Type B pancreatic cell (in vitro differentiated cells): ENCODE data around the gene OGFOD3. TPM values are rescaled to one million over a fixed set of nuclear protein-coding genes. Genes with fewer than 3 reads are reported as not detected.
"Not testable (repeated sequence)": the region's sequence is repeated elsewhere in the genome, so short reads cannot be mapped to it uniquely, and the experiment has no call there.

ENCODE experiments used
- DNase-seq: peaks from one replicate; pipeline ENCODE4 v3.0.0; 2021; ENCODE audit warnings: mixed read lengths; ENCODE audit not compliant: unreplicated experiment; ENCODE audit errors: extremely low spot score
- H3K27ac Mint-ChIP-seq: 2 replicates; pipeline ENCODE4 v1.8.0; 2021; ENCODE audit warnings: mild to moderate bottlenecking, mixed read lengths
- H3K27me3 Mint-ChIP-seq: 2 replicates; pipeline ENCODE4 v1.8.0; 2021; ENCODE audit warnings: mixed read lengths
- H3K36me3 Mint-ChIP-seq: 2 replicates; pipeline ENCODE4 v1.8.0; 2021; ENCODE audit warnings: mixed read lengths
- H3K4me1 Mint-ChIP-seq: one replicate; pipeline ENCODE4 v1.8.0; 2021; ENCODE audit warnings: mixed read lengths; ENCODE audit not compliant: unreplicated experiment
- H3K4me3 Mint-ChIP-seq: 2 replicates; pipeline ENCODE4 v1.8.0; 2021; ENCODE audit warnings: mild to moderate bottlenecking, mixed read lengths
- H3K9me3 Mint-ChIP-seq: 2 replicates; pipeline ENCODE4 v1.8.0; 2021; ENCODE audit warnings: mixed read lengths
- total RNA-seq: library from RNA; stranded (reverse); gene quantifications from 2 replicates; pipeline ENCODE4 v1.2.1, GENCODE V29; 2021; ENCODE audit warnings: low replicate concordance
- TF ChIP-seq, protein P1 (sequence below): fragments of 200-600 bp; sonication (generic); conservative IDR thresholded peaks from 2 replicates; pipeline ENCODE4 v1.5.0; 2021; ENCODE audit warnings: antibody characterized with exemption, mild to moderate bottlenecking

The OGFOD3 gene
- total RNA-seq, 1 donor from 2014 or later = 31.6 TPM

DNA sequence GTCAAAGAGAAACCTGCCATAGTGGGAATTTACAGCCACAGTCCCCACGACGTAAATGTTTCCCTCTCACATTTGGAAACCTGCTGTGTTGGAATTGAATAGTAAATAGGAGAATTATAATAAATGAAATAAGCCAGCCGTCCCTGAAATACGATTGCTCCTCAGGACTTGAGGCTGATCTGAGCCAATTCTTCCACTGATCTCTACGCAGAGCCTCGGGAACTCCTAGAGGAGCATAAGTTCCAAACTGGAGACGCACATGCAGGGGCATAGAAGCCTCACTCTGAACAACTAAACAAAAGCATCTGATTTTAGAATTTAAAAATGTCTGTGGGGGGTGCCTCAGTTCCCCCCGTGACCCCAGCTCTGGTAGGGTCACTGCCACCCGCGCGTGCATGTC is 69.5 kb downstream of the OGFOD3 start:
- Mint-ChIP-seq H3K4me3 (no peak overlapping the region), H3K4me1 (peaks cover 26% of the 10 kb centered on the region), H3K27me3 (peaks cover 3% of the 10 kb centered on the region), H3K36me3 (no peaks in the 10 kb centered on the region), H3K9me3 (no peaks in the 10 kb centered on the region), H3K27ac (peak overlapping the region; percentile 42)
- TF ChIP-seq, protein P1, sequence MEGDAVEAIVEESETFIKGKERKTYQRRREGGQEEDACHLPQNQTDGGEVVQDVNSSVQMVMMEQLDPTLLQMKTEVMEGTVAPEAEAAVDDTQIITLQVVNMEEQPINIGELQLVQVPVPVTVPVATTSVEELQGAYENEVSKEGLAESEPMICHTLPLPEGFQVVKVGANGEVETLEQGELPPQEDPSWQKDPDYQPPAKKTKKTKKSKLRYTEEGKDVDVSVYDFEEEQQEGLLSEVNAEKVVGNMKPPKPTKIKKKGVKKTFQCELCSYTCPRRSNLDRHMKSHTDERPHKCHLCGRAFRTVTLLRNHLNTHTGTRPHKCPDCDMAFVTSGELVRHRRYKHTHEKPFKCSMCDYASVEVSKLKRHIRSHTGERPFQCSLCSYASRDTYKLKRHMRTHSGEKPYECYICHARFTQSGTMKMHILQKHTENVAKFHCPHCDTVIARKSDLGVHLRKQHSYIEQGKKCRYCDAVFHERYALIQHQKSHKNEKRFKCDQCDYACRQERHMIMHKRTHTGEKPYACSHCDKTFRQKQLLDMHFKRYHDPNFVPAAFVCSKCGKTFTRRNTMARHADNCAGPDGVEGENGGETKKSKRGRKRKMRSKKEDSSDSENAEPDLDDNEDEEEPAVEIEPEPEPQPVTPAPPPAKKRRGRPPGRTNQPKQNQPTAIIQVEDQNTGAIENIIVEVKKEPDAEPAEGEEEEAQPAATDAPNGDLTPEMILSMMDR = no peak
- no peak for DNase-seq

DNA sequence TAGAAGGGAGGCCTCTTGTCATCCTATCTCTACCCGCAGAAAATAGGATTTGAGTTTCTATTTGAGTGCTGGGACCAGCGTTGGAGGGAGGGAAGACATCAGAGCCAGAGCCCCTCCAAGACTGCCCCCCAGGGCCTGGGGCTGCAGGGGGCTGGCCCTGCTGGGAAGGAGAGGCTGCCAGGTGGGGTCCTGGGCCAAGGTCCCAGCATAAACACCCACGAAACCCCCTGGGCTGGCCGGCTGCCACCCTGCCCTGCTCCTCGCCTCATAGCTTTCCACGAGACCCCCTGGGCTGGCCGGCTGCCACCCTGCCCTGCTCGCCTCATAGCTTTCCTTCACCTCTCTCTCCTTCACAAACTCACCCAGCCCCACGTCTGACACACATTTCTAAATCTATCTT is 70.0 kb downstream of the OGFOD3 start:
- no peaks in the 10 kb centered on the region for H3K36me3 Mint-ChIP-seq
- H3K27ac Mint-ChIP-seq = peak overlapping the region; percentile 42
- H3K4me1 Mint-ChIP-seq = peaks cover 29% of the 10 kb centered on the region

DNA sequence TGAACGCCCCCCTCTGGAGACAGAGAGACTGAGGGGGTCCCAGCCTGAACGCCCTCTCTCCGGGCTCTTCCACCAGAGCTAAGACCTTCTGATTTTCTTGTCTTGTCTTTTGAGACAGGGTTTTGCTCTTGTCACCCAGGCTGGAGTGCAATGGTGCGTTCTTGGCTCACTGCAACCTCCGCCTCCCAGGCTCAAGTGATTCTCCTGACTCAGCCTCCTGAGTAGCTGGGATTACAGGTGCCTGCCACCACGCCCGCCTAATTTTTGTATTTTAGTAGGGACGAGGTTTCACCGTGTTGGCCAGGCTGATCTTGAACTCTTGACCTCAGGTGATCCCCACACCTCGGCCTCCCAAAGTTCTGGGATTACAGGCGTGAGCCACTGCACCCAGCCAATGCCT is 70.4 kb downstream of the OGFOD3 start:
- not testable (repeated sequence) for H3K9me3 Mint-ChIP-seq, DNase-seq, H3K4me3 Mint-ChIP-seq, H3K36me3 Mint-ChIP-seq, H3K27ac Mint-ChIP-seq, H3K27me3 Mint-ChIP-seq
- H3K4me1 Mint-ChIP-seq = peaks cover 33% of the 10 kb centered on the region

More for the DNA sequence above, 70.0 kb downstream of the OGFOD3 start:
- Mint-ChIP-seq H3K27me3 (peaks cover 3% of the 10 kb centered on the region), H3K9me3 (no peaks in the 10 kb centered on the region), H3K4me3 (no peak overlapping the region)
- TF ChIP-seq, protein P1 = no peak
- no peak for DNase-seq

DNA sequence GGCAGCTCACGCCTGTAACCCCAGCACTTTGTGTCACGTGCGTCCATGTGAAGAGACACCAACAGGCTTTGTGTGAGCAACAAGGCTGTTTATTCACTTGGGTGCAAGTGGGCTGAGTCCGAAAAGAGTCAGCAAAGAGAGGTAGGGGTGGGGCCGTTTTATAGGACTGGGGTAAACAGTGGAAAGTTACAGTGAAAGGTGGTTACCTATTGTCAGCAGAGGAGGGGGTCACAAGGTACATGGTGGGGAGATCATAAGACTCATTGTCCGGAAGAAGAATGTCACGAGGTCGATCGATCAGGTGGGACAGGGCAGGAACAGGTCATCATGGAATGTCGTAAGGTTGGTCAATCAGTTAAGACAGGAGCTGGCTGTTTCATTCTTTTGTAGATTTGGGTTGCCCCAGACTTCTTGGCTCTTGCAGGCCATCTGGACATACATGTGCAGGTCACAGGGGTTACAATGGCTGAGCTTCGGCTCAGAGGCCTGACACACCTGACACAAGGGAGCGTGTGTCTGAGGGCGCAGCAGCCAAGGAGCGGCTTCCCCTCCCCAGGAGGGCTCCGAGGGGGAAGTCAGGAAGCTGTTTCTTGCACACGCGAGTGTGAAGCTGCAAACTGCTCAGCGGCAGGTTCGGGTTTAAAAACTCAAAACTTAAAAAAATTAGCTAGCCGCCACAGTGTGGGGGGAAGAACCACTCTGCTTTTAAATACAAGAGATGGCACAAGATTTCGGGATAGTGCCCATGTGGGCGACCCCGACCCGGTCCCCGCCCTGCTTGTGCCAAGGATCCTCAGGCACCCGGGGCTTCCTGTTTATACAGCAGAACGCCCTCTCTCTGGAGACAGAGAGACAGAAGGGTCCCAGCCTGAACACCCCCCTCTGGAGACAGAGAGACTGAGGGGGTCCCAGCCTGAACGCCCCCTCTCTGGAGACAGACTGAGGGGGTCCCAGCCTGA is 71.8 kb downstream of the OGFOD3 start:
- Mint-ChIP-seq H3K27ac (peak overlapping the region; percentile 73), H3K36me3 (no peaks in the 10 kb centered on the region), H3K4me3 (peak overlapping the region; percentile 33), H3K9me3 (no peaks in the 10 kb centered on the region), H3K4me1 (peaks cover 35% of the 10 kb centered on the region), H3K27me3 (peaks cover 3% of the 10 kb centered on the region)
- no peak for DNase-seq
- TF ChIP-seq, protein P1 = no peak

DNA sequence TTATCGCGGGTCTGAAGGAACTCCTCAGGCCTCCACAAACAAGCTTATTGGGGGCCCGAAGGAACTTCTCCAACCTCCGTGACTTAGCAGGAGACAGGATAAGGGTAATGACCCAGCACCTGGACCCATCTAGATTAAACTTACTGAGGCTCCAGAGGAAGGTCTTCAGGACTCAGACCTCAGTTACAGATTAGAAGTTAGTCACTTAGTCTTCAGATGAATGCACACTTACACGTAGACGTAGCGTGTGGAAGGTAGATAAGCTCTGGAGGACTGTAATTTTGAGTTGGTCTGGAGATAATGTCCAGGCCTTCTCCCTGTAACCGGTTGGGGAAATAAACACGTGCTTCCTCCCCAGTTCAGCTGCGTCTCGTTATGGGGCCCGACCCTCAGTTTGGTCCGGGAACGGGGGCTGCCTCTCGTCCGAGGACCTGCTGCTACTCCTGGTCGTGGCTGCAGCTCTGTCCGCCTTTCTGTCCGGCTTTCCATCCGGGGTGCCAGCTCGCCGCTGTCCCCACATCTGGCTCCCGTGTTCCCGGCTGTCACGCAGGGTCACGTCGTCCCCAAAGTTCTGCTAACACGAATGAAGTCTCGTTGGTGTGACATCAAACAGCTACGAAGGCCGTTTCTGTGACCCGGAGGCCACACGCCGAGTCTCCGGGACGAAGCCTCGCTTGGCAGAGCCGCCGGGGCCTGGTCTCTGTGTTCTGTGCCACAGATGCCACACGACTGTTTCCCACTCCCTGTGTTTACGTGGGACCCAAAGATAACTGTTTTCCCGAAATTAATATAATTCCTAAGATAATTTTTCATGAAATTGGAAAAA is 73.0 kb downstream of the OGFOD3 start:
- peak; percentile 65 for DNase-seq
- peaks cover 3% of the 10 kb centered on the region for H3K27me3 Mint-ChIP-seq
- no peak overlapping the region for H3K27ac Mint-ChIP-seq
- H3K4me1 Mint-ChIP-seq = peaks cover 35% of the 10 kb centered on the region
- H3K9me3 Mint-ChIP-seq = no peaks in the 10 kb centered on the region
- no peaks in the 10 kb centered on the region for H3K36me3 Mint-ChIP-seq
- H3K4me3 Mint-ChIP-seq = no peak overlapping the region
- TF ChIP-seq, protein P1 = no peak
